ENCODE data around the gene CHCHD3.

CHCHD3 gene

GRCh38 chr7:133095119-133095671 lies 13.3 kb upstream of the CHCHD3 start (continued):
- TF ChIP-seq PATZ1 (CRISPR knock-in tag; IDR thresholded peaks at IDR 0.05; ENCODE audit: borderline replicate concordance) (no peak), CSDC2 (CRISPR knock-in tag; IDR thresholded peaks at IDR 0.05) (no peak), TCF4 (CRISPR knock-in tag; IDR thresholded peaks at IDR 0.05; ENCODE audit: borderline replicate concordance) (no peak)

- TF ChIP-seq ZNF8 (CRISPR knock-in tag; IDR thresholded peaks at IDR 0.05) (no peak), BACH2 (CRISPR knock-in tag; IDR thresholded peaks at IDR 0.05; ENCODE audit: borderline replicate concordance) (no peak), ZFP30 (CRISPR knock-in tag; IDR thresholded peaks at IDR 0.05) (no peak), ZNF565 (CRISPR knock-in tag; conservative IDR thresholded peaks at IDR 0.05; ENCODE audit: low read depth) (no peak), CREB5 (CRISPR knock-in tag; IDR thresholded peaks at IDR 0.05; ENCODE audit: low read depth) (no peak), CSDC2 (CRISPR knock-in tag; IDR thresholded peaks at IDR 0.05) (no peak), SNAI2 (CRISPR knock-in tag; IDR thresholded peaks at IDR 0.05) (no peak), ZNF70 (CRISPR knock-in tag; IDR thresholded peaks at IDR 0.05) (no peak), PATZ1 (CRISPR knock-in tag; IDR thresholded peaks at IDR 0.05; ENCODE audit: borderline replicate concordance) (no peak), POU6F1 (CRISPR knock-in tag; IDR thresholded peaks at IDR 0.05; ENCODE audit: borderline replicate concordance, low read depth) (no peak), ISL1 (CRISPR knock-in tag; IDR thresholded peaks at IDR 0.05) (no peak), TOX (CRISPR knock-in tag; IDR thresholded peaks at IDR 0.05; ENCODE audit: borderline replicate concordance) (no peak), ESRRG (CRISPR knock-in tag; IDR thresholded peaks at IDR 0.05) (no peak), TCF4 (CRISPR knock-in tag; IDR thresholded peaks at IDR 0.05; ENCODE audit: borderline replicate concordance) (no peak), CSRNP3 (CRISPR knock-in tag; IDR thresholded peaks at IDR 0.05) (no peak), ARNTL (CRISPR knock-in tag; IDR thresholded peaks at IDR 0.05; ENCODE audit: borderline replicate concordance, low read depth) (no peak), TSHZ2 (CRISPR knock-in tag; IDR thresholded peaks at IDR 0.05) (no peak), OSR1 (CRISPR knock-in tag; IDR thresholded peaks at IDR 0.05) (no peak), ZFP3 (CRISPR knock-in tag; IDR thresholded peaks at IDR 0.05) (no peak), ZC3H10 (CRISPR knock-in tag; IDR thresholded peaks at IDR 0.05) (no peak)
- no peak; the same call in 2 of the 3 replicates for ATAC-seq
Measured at GRCh38 chr7:133091943-133092464, 10.1 kb upstream of the CHCHD3 start.

Data from SK-N-SH treated with all-trans-retinoic acid at 6 μM for 48 hours (cell line).